HepG2 (cell line): ENCODE results near the gene STUB1. TPM values are rescaled to one million over a fixed set of nuclear protein-coding genes. Genes with fewer than 3 reads are reported as not detected.

Experiments used
- AHDC1 ChIP-seq: sonication (generic); formaldehyde crosslinking; IDR thresholded peaks from 2 replicates; pipeline ENCODE4 v1.5.1; 2020; ENCODE audit warnings: mild to moderate bottlenecking, missing genetic modification reagents, borderline replicate concordance
- ATF4 ChIP-seq, 2 experiments: fragments of 450-650 bp in 1 of 2; sonication (generic) in 1 of 2; formaldehyde crosslinking; IDR thresholded peaks; 2 replicates each; pipeline versions ENCODE4 v1.5.0 to v1.8.0; 2020 to 2022; ENCODE audit warnings: mild to moderate bottlenecking in 1 of 2, missing genetic modification reagents in 1 of 2
- HDAC2 ChIP-seq: sonication (generic); formaldehyde crosslinking; IDR thresholded peaks from 2 replicates; pipeline ENCODE4 v1.4.0; 2020; ENCODE audit warnings: missing genetic modification reagents
- KLF11 ChIP-seq: IDR thresholded peaks from 2 replicates; pipeline ENCODE4 v1.6.1; 2016; ENCODE audit warnings: missing compliant biosample characterization
- KLF12 ChIP-seq: sonication (generic); formaldehyde crosslinking; IDR thresholded peaks from 2 replicates; pipeline ENCODE4 v1.4.0; 2020; ENCODE audit warnings: missing genetic modification reagents, borderline replicate concordance
- RBFOX2 ChIP-seq: fragments of 200-400 bp; formaldehyde crosslinking; IDR thresholded peaks from 2 replicates; pipeline ENCODE4 v1.6.1; 2017; ENCODE audit warnings: low read depth, mild to moderate bottlenecking, low read length
- ZMAT5 ChIP-seq: sonication (generic); formaldehyde crosslinking; IDR thresholded peaks from 2 replicates; pipeline ENCODE4 v1.5.0; 2020; ENCODE audit warnings: mild to moderate bottlenecking, low read depth, missing genetic modification reagents, borderline replicate concordance
- ZNF350 ChIP-seq: sonication (generic); formaldehyde crosslinking; IDR thresholded peaks from 2 replicates; pipeline ENCODE4 v1.4.0; 2020; ENCODE audit warnings: mild to moderate bottlenecking, low read depth, missing genetic modification reagents, borderline replicate concordance
- ZNF615 ChIP-seq: sonication (generic); formaldehyde crosslinking; IDR thresholded peaks from 2 replicates; pipeline ENCODE4 v1.5.0; 2020; ENCODE audit warnings: mild to moderate bottlenecking, missing genetic modification reagents, borderline replicate concordance
- polyA plus RNA-seq, 8 experiments: library from polyadenylated mRNA; depleted of rRNA in 3 of 8; stranded (reverse) in 7 of 8; unstranded in 1 of 8; fragments of >200 nt; fragmentation: Illumina TruSeq in 4 of 8; extraction: Trizol in 4 of 8; gene quantifications; 2 replicates each; pipeline versions ENCODE4 v1.2.1 to v1.2.3, GENCODE V29; 2011 to 2016; ENCODE audit warnings: low read depth in 4 of 8, missing spikeins in 1 of 8, mixed read lengths in 1 of 8; ENCODE audit not compliant: insufficient read depth in 1 of 8
- total RNA-seq, 5 experiments: library from RNA; depleted of rRNA; stranded (reverse); fragments of >200 nt; fragmentation: Illumina TruSeq; extraction: Trizol; gene quantifications; 2 replicates each; pipeline ENCODE4 v1.2.3, GENCODE V29; 2016; ENCODE audit warnings: low read depth in 1 of 5
- TF ChIP-seq, protein P1 (sequence below): sonication (generic); formaldehyde crosslinking; IDR thresholded peaks from 2 replicates; pipeline ENCODE4 v1.9.0; 2021; ENCODE audit warnings: mild to moderate bottlenecking, missing genetic modification reagents
- TF ChIP-seq, protein P2 (sequence below): sonication (generic); formaldehyde crosslinking; IDR thresholded peaks from 2 replicates; pipeline ENCODE4 v1.9.0; 2021; ENCODE audit warnings: missing genetic modification reagents, borderline replicate concordance

The STUB1 gene
- total and polyA plus RNA-seq, 2 of the 13 experiments (the other 11 are each of a cell fraction or from before 2014, with no cell fraction given): 52.9 to 78.2 TPM

DNA sequence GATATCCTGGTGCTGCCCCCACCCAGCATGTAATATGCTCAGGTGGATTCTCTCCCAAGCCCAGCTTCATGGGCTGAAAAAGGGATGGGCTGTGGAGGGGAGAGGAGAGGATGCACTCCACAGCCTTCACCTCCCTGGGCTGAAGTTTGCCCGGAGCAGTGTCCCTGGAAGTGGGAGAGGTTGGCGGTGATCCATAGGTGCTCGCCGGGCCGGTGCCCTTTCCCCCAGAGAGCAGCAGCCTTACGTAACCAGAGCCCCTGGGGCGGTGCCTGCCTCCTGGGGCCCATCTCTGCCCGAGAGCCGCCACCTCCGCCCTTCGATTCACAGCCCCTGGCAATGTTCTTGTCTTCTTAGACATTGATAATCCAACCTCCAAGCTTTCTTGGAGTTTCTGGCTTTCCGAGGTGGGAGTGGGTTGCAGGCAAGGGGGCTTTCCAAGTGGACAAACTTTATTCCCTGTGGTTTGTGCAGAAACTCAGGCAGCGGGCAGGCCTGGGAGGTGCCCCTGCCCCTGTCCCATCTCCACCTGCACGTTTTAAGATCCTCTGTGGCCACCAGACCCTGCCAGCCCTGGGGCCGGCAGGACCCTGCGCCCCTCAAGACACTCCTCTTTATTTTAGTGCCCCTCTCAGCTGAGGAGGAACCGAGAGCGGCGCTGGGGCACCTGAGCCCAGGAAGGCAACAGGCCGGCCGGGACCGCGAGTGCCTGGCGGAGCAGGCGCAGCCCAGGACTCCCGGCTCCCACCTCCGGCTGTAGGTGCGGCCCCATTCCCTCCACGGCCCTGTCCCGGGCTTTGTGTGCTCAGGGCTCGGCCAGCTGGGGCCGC lies 34.1 kb upstream of the STUB1 start (continued):
- TF ChIP-seq, protein P1, sequence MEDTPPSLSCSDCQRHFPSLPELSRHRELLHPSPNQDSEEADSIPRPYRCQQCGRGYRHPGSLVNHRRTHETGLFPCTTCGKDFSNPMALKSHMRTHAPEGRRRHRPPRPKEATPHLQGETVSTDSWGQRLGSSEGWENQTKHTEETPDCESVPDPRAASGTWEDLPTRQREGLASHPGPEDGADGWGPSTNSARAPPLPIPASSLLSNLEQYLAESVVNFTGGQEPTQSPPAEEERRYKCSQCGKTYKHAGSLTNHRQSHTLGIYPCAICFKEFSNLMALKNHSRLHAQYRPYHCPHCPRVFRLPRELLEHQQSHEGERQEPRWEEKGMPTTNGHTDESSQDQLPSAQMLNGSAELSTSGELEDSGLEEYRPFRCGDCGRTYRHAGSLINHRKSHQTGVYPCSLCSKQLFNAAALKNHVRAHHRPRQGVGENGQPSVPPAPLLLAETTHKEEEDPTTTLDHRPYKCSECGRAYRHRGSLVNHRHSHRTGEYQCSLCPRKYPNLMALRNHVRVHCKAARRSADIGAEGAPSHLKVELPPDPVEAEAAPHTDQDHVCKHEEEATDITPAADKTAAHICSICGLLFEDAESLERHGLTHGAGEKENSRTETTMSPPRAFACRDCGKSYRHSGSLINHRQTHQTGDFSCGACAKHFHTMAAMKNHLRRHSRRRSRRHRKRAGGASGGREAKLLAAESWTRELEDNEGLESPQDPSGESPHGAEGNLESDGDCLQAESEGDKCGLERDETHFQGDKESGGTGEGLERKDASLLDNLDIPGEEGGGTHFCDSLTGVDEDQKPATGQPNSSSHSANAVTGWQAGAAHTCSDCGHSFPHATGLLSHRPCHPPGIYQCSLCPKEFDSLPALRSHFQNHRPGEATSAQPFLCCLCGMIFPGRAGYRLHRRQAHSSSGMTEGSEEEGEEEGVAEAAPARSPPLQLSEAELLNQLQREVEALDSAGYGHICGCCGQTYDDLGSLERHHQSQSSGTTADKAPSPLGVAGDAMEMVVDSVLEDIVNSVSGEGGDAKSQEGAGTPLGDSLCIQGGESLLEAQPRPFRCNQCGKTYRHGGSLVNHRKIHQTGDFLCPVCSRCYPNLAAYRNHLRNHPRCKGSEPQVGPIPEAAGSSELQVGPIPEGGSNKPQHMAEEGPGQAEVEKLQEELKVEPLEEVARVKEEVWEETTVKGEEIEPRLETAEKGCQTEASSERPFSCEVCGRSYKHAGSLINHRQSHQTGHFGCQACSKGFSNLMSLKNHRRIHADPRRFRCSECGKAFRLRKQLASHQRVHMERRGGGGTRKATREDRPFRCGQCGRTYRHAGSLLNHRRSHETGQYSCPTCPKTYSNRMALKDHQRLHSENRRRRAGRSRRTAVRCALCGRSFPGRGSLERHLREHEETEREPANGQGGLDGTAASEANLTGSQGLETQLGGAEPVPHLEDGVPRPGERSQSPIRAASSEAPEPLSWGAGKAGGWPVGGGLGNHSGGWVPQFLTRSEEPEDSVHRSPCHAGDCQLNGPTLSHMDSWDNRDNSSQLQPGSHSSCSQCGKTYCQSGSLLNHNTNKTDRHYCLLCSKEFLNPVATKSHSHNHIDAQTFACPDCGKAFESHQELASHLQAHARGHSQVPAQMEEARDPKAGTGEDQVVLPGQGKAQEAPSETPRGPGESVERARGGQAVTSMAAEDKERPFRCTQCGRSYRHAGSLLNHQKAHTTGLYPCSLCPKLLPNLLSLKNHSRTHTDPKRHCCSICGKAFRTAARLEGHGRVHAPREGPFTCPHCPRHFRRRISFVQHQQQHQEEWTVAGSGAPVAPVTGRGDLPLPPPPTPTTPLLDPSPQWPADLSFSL: no peak
- TF ChIP-seq HDAC2 (CRISPR knock-in tag) (peak; percentile 62; the same call in 1 of the 2 replicates), KLF11 (CRISPR knock-in tag) (no peak; the same call in 1 of the 2 replicates), ZMAT5 (CRISPR knock-in tag) (no peak), KLF12 (CRISPR knock-in tag) (no peak), ATF4 (CRISPR knock-in tag; IDR thresholded peaks at IDR 0.05) (no peak), ZNF350 (no peak), AHDC1 (CRISPR knock-in tag) (no peak), RBFOX2 (peak; percentile 74), ZNF615 (CRISPR knock-in tag) (no peak)
- TF ChIP-seq, protein P2, sequence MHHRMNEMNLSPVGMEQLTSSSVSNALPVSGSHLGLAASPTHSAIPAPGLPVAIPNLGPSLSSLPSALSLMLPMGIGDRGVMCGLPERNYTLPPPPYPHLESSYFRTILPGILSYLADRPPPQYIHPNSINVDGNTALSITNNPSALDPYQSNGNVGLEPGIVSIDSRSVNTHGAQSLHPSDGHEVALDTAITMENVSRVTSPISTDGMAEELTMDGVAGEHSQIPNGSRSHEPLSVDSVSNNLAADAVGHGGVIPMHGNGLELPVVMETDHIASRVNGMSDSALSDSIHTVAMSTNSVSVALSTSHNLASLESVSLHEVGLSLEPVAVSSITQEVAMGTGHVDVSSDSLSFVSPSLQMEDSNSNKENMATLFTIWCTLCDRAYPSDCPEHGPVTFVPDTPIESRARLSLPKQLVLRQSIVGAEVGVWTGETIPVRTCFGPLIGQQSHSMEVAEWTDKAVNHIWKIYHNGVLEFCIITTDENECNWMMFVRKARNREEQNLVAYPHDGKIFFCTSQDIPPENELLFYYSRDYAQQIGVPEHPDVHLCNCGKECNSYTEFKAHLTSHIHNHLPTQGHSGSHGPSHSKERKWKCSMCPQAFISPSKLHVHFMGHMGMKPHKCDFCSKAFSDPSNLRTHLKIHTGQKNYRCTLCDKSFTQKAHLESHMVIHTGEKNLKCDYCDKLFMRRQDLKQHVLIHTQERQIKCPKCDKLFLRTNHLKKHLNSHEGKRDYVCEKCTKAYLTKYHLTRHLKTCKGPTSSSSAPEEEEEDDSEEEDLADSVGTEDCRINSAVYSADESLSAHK (CRISPR knock-in tag): no peak
